ENCODE results near the gene TTI1. TPM values are rescaled to one million over a fixed set of nuclear protein-coding genes. Genes with fewer than 3 reads are reported as not detected.

Gene TTI1
- total and polyA plus RNA-seq, 2 of the 13 experiments (the other 11 are each of a cell fraction or from before 2014, with no cell fraction given), result 22.9 to 39.8 TPM

DNA sequence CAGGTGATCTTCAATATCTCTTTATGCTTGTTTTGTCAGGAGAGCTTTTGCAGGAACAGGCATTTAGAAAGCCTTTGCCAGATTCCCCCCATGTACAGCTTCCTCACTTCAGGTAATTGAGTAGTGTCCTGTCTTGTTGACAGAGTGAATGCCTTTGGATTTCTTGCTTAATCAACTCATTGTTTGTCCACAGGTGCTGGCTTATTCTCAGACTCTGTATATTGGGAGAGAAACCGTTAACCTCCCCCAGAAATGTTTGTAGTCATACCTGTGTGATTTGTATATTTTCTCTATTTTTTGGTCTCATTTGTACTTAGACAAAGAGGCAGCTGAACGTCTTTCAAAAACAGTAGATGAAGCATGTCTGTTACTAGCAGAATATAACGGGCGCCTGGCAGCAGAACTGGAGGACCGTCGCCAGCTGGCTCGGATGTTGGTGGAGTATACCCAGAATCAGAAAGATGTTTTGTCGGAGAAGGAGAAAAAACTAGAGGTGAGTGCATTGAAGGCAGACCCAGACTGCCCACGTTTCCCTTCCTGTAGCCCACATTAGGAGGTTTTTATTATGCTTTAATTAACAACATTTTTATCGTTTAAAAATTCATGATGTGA, 32.6 kb upstream of the TTI1 start (continued):
- TF ChIP-seq MNT (IDR thresholded peaks at IDR 0.05) (no peak), NR2F6 (IDR thresholded peaks at IDR 0.05) (no peak), NR2F6 (CRISPR knock-in tag; IDR thresholded peaks at IDR 0.05) (no peak), NCOR1 (IDR thresholded peaks at IDR 0.05; ENCODE audit: borderline replicate concordance, low read length) (no peak), CCAR2 (optimal IDR thresholded peaks at IDR 0.05; ENCODE audit: low read depth, low read length) (no peak), ZC3H4 (CRISPR knock-in tag; IDR thresholded peaks at IDR 0.05; ENCODE audit: borderline replicate concordance) (no peak), FOXA1 (IDR thresholded peaks at IDR 0.05) (no peak), FOXA1 (CRISPR knock-in tag; IDR thresholded peaks at IDR 0.05) (peak; percentile 76), ISL2 (CRISPR knock-in tag; IDR thresholded peaks at IDR 0.05) (no peak), SOX5 (CRISPR knock-in tag; IDR thresholded peaks at IDR 0.05; ENCODE audit: borderline replicate concordance) (peak; percentile 18; the same call in 1 of the 2 replicates), FOXP1 (IDR thresholded peaks at IDR 0.05) (no peak), FOXP1 (CRISPR knock-in tag; IDR thresholded peaks at IDR 0.05) (0 out of 2 replicates have a peak, but pooled peaks have one; percentile 35), ZEB1 (IDR thresholded peaks at IDR 0.05; ENCODE audit: insufficient replicate concordance, low read depth) (peak; percentile 39), NRL (CRISPR knock-in tag; IDR thresholded peaks at IDR 0.05; ENCODE audit: borderline replicate concordance) (no peak), SOX13 (IDR thresholded peaks at IDR 0.05) (no peak), SOX13 (CRISPR knock-in tag; conservative IDR thresholded peaks at IDR 0.05 in 1 of 2, IDR thresholded peaks at IDR 0.05 in 1 of 2) (peak in 1 of 2 experiments; percentile 62; a peak in 1 of 4 replicates), ZNF567 (CRISPR knock-in tag; IDR thresholded peaks at IDR 0.05; ENCODE audit: borderline replicate concordance) (no peak), CCDC6 (CRISPR knock-in tag; IDR thresholded peaks at IDR 0.05) (no peak), NR2F2 (IDR thresholded peaks at IDR 0.05; ENCODE audit: borderline replicate concordance, low read depth) (no peak)
- TF ChIP-seq, protein P1, sequence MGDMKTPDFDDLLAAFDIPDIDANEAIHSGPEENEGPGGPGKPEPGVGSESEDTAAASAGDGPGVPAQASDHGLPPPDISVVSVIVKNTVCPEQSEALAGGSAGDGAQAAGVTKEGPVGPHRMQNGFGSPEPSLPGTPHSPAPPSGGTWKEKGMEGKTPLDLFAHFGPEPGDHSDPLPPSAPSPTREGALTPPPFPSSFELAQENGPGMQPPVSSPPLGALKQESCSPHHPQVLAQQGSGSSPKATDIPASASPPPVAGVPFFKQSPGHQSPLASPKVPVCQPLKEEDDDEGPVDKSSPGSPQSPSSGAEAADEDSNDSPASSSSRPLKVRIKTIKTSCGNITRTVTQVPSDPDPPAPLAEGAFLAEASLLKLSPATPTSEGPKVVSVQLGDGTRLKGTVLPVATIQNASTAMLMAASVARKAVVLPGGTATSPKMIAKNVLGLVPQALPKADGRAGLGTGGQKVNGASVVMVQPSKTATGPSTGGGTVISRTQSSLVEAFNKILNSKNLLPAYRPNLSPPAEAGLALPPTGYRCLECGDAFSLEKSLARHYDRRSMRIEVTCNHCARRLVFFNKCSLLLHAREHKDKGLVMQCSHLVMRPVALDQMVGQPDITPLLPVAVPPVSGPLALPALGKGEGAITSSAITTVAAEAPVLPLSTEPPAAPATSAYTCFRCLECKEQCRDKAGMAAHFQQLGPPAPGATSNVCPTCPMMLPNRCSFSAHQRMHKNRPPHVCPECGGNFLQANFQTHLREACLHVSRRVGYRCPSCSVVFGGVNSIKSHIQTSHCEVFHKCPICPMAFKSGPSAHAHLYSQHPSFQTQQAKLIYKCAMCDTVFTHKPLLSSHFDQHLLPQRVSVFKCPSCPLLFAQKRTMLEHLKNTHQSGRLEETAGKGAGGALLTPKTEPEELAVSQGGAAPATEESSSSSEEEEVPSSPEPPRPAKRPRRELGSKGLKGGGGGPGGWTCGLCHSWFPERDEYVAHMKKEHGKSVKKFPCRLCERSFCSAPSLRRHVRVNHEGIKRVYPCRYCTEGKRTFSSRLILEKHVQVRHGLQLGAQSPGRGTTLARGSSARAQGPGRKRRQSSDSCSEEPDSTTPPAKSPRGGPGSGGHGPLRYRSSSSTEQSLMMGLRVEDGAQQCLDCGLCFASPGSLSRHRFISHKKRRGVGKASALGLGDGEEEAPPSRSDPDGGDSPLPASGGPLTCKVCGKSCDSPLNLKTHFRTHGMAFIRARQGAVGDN (CRISPR knock-in tag; IDR thresholded peaks at IDR 0.05), result no peak
- TF ChIP-seq, protein P2, sequence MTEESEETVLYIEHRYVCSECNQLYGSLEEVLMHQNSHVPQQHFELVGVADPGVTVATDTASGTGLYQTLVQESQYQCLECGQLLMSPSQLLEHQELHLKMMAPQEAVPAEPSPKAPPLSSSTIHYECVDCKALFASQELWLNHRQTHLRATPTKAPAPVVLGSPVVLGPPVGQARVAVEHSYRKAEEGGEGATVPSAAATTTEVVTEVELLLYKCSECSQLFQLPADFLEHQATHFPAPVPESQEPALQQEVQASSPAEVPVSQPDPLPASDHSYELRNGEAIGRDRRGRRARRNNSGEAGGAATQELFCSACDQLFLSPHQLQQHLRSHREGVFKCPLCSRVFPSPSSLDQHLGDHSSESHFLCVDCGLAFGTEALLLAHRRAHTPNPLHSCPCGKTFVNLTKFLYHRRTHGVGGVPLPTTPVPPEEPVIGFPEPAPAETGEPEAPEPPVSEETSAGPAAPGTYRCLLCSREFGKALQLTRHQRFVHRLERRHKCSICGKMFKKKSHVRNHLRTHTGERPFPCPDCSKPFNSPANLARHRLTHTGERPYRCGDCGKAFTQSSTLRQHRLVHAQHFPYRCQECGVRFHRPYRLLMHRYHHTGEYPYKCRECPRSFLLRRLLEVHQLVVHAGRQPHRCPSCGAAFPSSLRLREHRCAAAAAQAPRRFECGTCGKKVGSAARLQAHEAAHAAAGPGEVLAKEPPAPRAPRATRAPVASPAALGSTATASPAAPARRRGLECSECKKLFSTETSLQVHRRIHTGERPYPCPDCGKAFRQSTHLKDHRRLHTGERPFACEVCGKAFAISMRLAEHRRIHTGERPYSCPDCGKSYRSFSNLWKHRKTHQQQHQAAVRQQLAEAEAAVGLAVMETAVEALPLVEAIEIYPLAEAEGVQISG (CRISPR knock-in tag; IDR thresholded peaks at IDR 0.05), result no peak
- TF ChIP-seq, protein P3, sequence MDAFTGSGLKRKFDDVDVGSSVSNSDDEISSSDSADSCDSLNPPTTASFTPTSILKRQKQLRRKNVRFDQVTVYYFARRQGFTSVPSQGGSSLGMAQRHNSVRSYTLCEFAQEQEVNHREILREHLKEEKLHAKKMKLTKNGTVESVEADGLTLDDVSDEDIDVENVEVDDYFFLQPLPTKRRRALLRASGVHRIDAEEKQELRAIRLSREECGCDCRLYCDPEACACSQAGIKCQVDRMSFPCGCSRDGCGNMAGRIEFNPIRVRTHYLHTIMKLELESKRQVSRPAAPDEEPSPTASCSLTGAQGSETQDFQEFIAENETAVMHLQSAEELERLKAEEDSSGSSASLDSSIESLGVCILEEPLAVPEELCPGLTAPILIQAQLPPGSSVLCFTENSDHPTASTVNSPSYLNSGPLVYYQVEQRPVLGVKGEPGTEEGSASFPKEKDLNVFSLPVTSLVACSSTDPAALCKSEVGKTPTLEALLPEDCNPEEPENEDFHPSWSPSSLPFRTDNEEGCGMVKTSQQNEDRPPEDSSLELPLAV (CRISPR knock-in tag; conservative IDR thresholded peaks at IDR 0.05; ENCODE audit: low read depth), result no peak

Measured in HepG2 (cell line).